Measurements from ENCODE around the gene SPSB3.

DNA sequence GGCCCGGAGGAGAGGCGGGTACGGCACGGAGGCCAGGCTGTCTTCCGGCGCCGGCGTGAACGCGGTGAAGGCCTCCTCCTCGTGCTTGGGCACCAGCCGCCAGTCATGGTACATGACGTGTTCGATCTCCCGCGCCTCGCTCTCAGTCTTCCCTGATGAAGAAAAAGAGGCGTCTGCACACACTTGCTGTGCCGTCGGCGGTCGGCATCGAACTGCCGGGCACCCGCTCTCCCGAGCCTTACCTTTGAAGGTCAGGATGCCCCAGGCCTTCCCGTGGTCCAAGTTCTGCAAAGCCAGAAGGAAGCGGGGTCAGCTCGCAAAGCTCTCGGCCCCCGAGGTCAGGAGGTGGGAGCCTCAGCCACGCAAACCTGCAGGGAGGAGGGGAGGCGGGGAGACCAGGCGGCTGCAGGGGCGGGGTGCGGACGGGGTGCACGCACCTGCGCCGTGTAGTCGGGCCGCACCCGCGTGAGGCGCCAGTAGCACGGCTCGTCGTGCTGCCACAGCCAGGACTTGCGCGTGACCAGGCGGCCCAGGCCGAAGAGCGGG is 9.9 kb downstream of the SPSB3 start, which contains the start of gene EME2:
- no peak for TF ChIP-seq POLR2A (IDR thresholded peaks at IDR 0.05)
- TF ChIP-seq, protein P1, sequence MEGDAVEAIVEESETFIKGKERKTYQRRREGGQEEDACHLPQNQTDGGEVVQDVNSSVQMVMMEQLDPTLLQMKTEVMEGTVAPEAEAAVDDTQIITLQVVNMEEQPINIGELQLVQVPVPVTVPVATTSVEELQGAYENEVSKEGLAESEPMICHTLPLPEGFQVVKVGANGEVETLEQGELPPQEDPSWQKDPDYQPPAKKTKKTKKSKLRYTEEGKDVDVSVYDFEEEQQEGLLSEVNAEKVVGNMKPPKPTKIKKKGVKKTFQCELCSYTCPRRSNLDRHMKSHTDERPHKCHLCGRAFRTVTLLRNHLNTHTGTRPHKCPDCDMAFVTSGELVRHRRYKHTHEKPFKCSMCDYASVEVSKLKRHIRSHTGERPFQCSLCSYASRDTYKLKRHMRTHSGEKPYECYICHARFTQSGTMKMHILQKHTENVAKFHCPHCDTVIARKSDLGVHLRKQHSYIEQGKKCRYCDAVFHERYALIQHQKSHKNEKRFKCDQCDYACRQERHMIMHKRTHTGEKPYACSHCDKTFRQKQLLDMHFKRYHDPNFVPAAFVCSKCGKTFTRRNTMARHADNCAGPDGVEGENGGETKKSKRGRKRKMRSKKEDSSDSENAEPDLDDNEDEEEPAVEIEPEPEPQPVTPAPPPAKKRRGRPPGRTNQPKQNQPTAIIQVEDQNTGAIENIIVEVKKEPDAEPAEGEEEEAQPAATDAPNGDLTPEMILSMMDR (IDR thresholded peaks at IDR 0.05) = no peak
